A549 (cell line): ENCODE results near the gene RNF13.

ENCODE experiments used
- CEBPB ChIP-seq, 2 experiments: fragments of >200 bp in 1 of 2; sonication (Bioruptor Twin) in 1 of 2; formaldehyde crosslinking in 1 of 2; IDR thresholded peaks; 2 replicates each; pipeline ENCODE4 v1.6.1; 2012 to 2016
- CHD2 ChIP-seq: fragments of 150-350 bp; IDR thresholded peaks from 2 replicates; pipeline ENCODE4 v1.6.1; 2014; ENCODE audit warnings: low read length; ENCODE audit not compliant: partially characterized antibody
- ESRRA ChIP-seq: fragments of 150-350 bp; IDR thresholded peaks from 2 replicates; pipeline ENCODE4 v1.6.1; 2014; ENCODE audit warnings: mild to moderate bottlenecking, low read length, borderline replicate concordance
- HEYL ChIP-seq: fragments of 250-450 bp; sonication (Bioruptor Pico); IDR thresholded peaks from 2 replicates; pipeline ENCODE4 v1.8.0; 2021; ENCODE audit warnings: mild to moderate bottlenecking, moderate library complexity
- HOXA7 ChIP-seq: fragments of 250-450 bp; sonication (Bioruptor Pico); IDR thresholded peaks from 2 replicates; pipeline ENCODE4 v1.5.0; 2020; ENCODE audit warnings: mild to moderate bottlenecking, moderate library complexity
- MAZ ChIP-seq: fragments of 150-350 bp; IDR thresholded peaks from 2 replicates; pipeline ENCODE4 v1.6.1; 2014; ENCODE audit warnings: antibody characterized with exemption, low read depth, low read length, borderline replicate concordance
- MYC ChIP-seq: IDR thresholded peaks from 2 replicates; pipeline ENCODE4 v1.6.1; 2012; ENCODE audit warnings: mild to moderate bottlenecking, inconsistent platforms, low read length, improper control_type of control experiment, borderline replicate concordance
- POLR2A ChIP-seq: IDR thresholded peaks from 2 replicates; pipeline ENCODE4 v1.6.1; 2012; ENCODE audit warnings: mild to moderate bottlenecking, low read length
- RARB ChIP-seq: fragments of 250-450 bp; sonication (Bioruptor Pico); IDR thresholded peaks from 2 replicates; pipeline ENCODE4 v1.8.0; 2021; ENCODE audit warnings: mild to moderate bottlenecking, moderate library complexity
- SMC3 ChIP-seq: fragments of >200 bp; sonication (Bioruptor Twin); formaldehyde crosslinking; IDR thresholded peaks from 3 replicates; pipeline ENCODE4 v1.6.1; 2018; ENCODE audit warnings: inconsistent platforms
- SREBF2 ChIP-seq: fragments of 450-650 bp; IDR thresholded peaks from 2 replicates; pipeline ENCODE4 v1.6.1; 2014; ENCODE audit warnings: mild to moderate bottlenecking, moderate library complexity
- ZC3H11A ChIP-seq: fragments of 450-650 bp; IDR thresholded peaks from 2 replicates; pipeline ENCODE4 v1.6.1; 2014; ENCODE audit warnings: antibody characterized with exemption, mild to moderate bottlenecking
- TF ChIP-seq, protein P1 (sequence below): fragments of 450-650 bp; IDR thresholded peaks from 2 replicates; pipeline ENCODE4 v1.6.1; 2014; ENCODE audit warnings: antibody characterized with exemption
- TF ChIP-seq, protein P2 (sequence below): fragments of >200 bp; sonication (Bioruptor Twin); formaldehyde crosslinking; IDR thresholded peaks from 3 replicates; pipeline ENCODE4 v1.5.1; 2016

DNA sequence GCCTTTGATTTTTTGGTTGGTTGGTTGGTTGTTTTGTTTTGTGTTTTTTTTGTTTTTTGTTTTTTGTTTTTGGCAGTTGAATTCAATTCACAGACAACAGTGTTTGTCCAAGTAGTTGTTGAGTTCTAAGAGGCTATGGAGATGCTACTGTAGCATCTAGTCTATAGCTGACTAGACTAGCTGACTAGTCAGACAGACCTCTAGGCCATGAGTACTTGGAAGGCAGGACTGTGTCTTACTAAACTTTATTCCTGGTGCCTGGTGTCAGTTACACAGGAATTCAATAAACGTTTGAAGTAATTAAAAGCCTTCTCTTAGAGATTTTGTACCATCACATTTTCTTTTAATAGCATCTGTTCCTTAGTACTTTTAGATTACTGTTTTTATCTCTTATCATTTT is 35.7 kb downstream of the RNF13 start:
- TF ChIP-seq MAZ (no peak), POLR2A (no peak), HOXA7 (no peak), ZC3H11A (no peak), RARB (no peak), SMC3 (no peak), SREBF2 (no peak), MYC (no peak), HEYL (CRISPR knock-in tag) (no peak), CHD2 (no peak), ESRRA (no peak), CEBPB (IDR thresholded peaks at IDR 0.05) (no peak)
- TF ChIP-seq, protein P1, sequence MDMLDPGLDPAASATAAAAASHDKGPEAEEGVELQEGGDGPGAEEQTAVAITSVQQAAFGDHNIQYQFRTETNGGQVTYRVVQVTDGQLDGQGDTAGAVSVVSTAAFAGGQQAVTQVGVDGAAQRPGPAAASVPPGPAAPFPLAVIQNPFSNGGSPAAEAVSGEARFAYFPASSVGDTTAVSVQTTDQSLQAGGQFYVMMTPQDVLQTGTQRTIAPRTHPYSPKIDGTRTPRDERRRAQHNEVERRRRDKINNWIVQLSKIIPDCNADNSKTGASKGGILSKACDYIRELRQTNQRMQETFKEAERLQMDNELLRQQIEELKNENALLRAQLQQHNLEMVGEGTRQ: no peak
- TF ChIP-seq, protein P2, sequence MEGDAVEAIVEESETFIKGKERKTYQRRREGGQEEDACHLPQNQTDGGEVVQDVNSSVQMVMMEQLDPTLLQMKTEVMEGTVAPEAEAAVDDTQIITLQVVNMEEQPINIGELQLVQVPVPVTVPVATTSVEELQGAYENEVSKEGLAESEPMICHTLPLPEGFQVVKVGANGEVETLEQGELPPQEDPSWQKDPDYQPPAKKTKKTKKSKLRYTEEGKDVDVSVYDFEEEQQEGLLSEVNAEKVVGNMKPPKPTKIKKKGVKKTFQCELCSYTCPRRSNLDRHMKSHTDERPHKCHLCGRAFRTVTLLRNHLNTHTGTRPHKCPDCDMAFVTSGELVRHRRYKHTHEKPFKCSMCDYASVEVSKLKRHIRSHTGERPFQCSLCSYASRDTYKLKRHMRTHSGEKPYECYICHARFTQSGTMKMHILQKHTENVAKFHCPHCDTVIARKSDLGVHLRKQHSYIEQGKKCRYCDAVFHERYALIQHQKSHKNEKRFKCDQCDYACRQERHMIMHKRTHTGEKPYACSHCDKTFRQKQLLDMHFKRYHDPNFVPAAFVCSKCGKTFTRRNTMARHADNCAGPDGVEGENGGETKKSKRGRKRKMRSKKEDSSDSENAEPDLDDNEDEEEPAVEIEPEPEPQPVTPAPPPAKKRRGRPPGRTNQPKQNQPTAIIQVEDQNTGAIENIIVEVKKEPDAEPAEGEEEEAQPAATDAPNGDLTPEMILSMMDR: no peak
